Hepatocyte (in vitro differentiated cells): ENCODE results near the gene SPAG16. TPM values are rescaled to one million over a fixed set of nuclear protein-coding genes. Genes with fewer than 3 reads are reported as not detected.

Experiments used
- DNase-seq: peaks from one replicate; pipeline ENCODE4 v3.0.0-alpha.2; 2016; ENCODE audit warnings: low spot score
- H2AFZ ChIP-seq: fragments of 200-600 bp; sonication (generic); 2 replicates; pipeline ENCODE4 v1.6.0; 2016; ENCODE audit warnings: antibody characterized with exemption, mild to moderate bottlenecking
- H3K27ac ChIP-seq: fragments of 200-600 bp; sonication (generic); 2 replicates; pipeline ENCODE4 v1.5.1; 2016; ENCODE audit warnings: mild to moderate bottlenecking
- H3K27me3 ChIP-seq: fragments of 200-600 bp; sonication (generic); 2 replicates; pipeline ENCODE4 v1.6.1; 2016
- H3K36me3 ChIP-seq: fragments of 200-600 bp; sonication (generic); replicated peaks from 2 replicates; pipeline ENCODE4 v1.5.1; 2016; ENCODE audit warnings: low read depth; ENCODE audit not compliant: insufficient read depth
- H3K4me1 ChIP-seq: fragments of 200-600 bp; sonication (generic); 2 replicates; pipeline ENCODE4 v1.5.1; 2016; ENCODE audit warnings: mild to moderate bottlenecking, moderate library complexity; ENCODE audit not compliant: insufficient read depth
- H3K4me2 ChIP-seq: fragments of 200-600 bp; sonication (generic); 2 replicates; pipeline ENCODE4 v1.6.0; 2016
- H3K4me3 ChIP-seq: fragments of 200-600 bp; sonication (generic); 2 replicates; pipeline ENCODE4 v1.5.1; 2016; ENCODE audit warnings: mild to moderate bottlenecking
- H3K79me2 ChIP-seq: fragments of 200-600 bp; sonication (generic); 2 replicates; pipeline ENCODE4 v1.6.0; 2017; ENCODE audit warnings: mild to moderate bottlenecking
- H3K9me2 ChIP-seq: fragments of 200-600 bp; sonication (generic); replicated peaks from 2 replicates; pipeline ENCODE4 v1.6.0; 2017; ENCODE audit warnings: mild to moderate bottlenecking; ENCODE audit not compliant: insufficient read depth
- H3K9me3 ChIP-seq: fragments of 200-600 bp; sonication (generic); 2 replicates; pipeline ENCODE4 v1.5.1; 2016; ENCODE audit warnings: low read depth, mild to moderate bottlenecking
- H4K20me1 ChIP-seq: fragments of 200-600 bp; sonication (generic); 2 replicates; pipeline ENCODE4 v1.6.0; 2016; ENCODE audit warnings: mild to moderate bottlenecking; ENCODE audit not compliant: insufficient read depth, poor library complexity, severe bottlenecking
- EZH2 ChIP-seq: fragments of 200-600 bp; sonication (generic); IDR thresholded peaks from 2 replicates; pipeline ENCODE4 v1.6.1; 2016; ENCODE audit warnings: antibody characterized with exemption, mild to moderate bottlenecking, borderline replicate concordance
- EZH2phosphoT487 ChIP-seq: fragments of 200-600 bp; sonication (generic); IDR thresholded peaks from one replicate; pipeline ENCODE4 v1.6.1; 2018; ENCODE audit warnings: antibody characterized with exemption, mild to moderate bottlenecking, low read depth, moderate library complexity; ENCODE audit not compliant: unreplicated experiment, severe bottlenecking
- WGBS: methylation state at CpG from one replicate; pipeline ENCODE4 v1.1.6; 2016; ENCODE audit warnings: low lambda C conversion rate; ENCODE audit errors: missing lambda C conversion rate; 5-methylcytosine and 5-hydroxymethylcytosine counted together
- polyA plus RNA-seq: library from polyadenylated mRNA; unstranded; fragments of >200 nt; fragmentation: Nextera tagmentation; extraction: Ambion mirVana; gene quantifications from 2 replicates; pipeline ENCODE4 v1.2.1, GENCODE V29; 2016
- total RNA-seq: library from RNA; depleted of rRNA; stranded (reverse); fragments of >200 nt; gene quantifications from 2 replicates; pipeline ENCODE4 v1.2.3, GENCODE V29; 2014
- TF ChIP-seq, protein P1 (sequence below): fragments of 200-600 bp; sonication (generic); IDR thresholded peaks from 2 replicates; pipeline ENCODE4 v1.5.1; 2016; ENCODE audit warnings: antibody characterized with exemption, mild to moderate bottlenecking; ENCODE audit not compliant: poor library complexity

SPAG16 gene
- total and polyA plus RNA-seq, 2 experiments from 2014 or later, result 52.1 to 56.9 TPM

DNA sequence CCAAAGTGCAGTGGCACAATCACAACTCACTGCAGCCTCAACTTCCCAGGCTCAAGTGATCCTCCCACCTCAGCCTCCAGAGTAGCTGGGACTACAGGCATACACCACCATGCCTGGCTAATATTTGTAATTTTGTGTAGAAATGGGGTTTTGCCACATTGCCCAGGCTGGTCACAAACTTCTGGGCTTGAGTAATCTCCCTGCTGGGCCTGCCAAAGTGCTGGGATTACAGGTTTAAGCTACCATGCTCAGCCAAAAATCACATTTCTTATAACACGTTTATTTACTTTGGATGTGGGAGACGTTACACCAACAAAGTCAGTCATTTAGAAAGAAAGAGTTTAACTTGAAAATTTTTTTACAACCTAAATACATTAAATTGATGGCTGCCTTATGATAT lies 917.6 kb downstream of the SPAG16 start:
- Histone ChIP-seq H3K9me3 (no peaks in the 10 kb centered on the region), H3K4me1 (no peaks in the 10 kb centered on the region), H3K4me2 (no peak overlapping the region), H3K36me3 (no peaks in the 10 kb centered on the region), H3K27me3 (no peaks in the 10 kb centered on the region), H3K4me3 (no peak overlapping the region), H3K79me2 (no peaks in the 10 kb centered on the region), H3K27ac (no peak overlapping the region), H3K9me2 (no peaks in the 10 kb centered on the region), H2AFZ (no peak overlapping the region), H4K20me1 (no peaks in the 10 kb centered on the region)
- no peak for TF ChIP-seq EZH2phosphoT487
- 87% methylated on average over 2 of the region's 2 CpGs for WGBS
- DNase-seq, result no peak

DNA sequence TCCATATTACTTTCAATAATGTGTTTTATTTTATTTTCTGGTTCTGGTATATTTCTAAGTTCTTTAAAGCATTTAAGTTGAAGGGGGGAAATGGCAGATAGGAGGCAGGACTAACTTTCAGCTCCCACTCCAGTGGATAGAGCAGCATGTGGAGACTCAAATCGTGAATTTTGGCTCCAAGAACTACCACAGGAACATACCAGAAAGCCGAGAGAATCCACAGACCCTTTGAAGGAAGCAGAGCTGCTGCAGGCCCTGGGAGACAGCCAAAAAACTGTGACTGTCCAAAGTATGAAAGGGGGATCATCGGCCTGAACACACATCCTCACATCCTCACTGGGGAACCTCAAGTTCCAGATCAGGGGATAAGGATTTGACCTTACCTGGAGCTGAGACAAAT lies 919.0 kb downstream of the SPAG16 start:
- 51% methylated on average over 3 of the region's 3 CpGs for WGBS
- H3K9me3 ChIP-seq, result no peaks in the 10 kb centered on the region
- no peak for DNase-seq
- no peaks in the 10 kb centered on the region for H3K36me3 ChIP-seq
- H2AFZ ChIP-seq, result no peak overlapping the region
- H3K27me3 ChIP-seq, result no peaks in the 10 kb centered on the region
- no peaks in the 10 kb centered on the region for H4K20me1 ChIP-seq
- TF ChIP-seq EZH2 (no peak), EZH2phosphoT487 (no peak)
- TF ChIP-seq, protein P1, sequence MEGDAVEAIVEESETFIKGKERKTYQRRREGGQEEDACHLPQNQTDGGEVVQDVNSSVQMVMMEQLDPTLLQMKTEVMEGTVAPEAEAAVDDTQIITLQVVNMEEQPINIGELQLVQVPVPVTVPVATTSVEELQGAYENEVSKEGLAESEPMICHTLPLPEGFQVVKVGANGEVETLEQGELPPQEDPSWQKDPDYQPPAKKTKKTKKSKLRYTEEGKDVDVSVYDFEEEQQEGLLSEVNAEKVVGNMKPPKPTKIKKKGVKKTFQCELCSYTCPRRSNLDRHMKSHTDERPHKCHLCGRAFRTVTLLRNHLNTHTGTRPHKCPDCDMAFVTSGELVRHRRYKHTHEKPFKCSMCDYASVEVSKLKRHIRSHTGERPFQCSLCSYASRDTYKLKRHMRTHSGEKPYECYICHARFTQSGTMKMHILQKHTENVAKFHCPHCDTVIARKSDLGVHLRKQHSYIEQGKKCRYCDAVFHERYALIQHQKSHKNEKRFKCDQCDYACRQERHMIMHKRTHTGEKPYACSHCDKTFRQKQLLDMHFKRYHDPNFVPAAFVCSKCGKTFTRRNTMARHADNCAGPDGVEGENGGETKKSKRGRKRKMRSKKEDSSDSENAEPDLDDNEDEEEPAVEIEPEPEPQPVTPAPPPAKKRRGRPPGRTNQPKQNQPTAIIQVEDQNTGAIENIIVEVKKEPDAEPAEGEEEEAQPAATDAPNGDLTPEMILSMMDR, result no peak
- H3K4me2 ChIP-seq, result no peak overlapping the region
- H3K4me3 ChIP-seq, result no peak overlapping the region
- no peaks in the 10 kb centered on the region for H3K4me1 ChIP-seq
- no peaks in the 10 kb centered on the region for H3K79me2 ChIP-seq
- H3K27ac ChIP-seq, result no peak overlapping the region
- no peaks in the 10 kb centered on the region for H3K9me2 ChIP-seq

DNA sequence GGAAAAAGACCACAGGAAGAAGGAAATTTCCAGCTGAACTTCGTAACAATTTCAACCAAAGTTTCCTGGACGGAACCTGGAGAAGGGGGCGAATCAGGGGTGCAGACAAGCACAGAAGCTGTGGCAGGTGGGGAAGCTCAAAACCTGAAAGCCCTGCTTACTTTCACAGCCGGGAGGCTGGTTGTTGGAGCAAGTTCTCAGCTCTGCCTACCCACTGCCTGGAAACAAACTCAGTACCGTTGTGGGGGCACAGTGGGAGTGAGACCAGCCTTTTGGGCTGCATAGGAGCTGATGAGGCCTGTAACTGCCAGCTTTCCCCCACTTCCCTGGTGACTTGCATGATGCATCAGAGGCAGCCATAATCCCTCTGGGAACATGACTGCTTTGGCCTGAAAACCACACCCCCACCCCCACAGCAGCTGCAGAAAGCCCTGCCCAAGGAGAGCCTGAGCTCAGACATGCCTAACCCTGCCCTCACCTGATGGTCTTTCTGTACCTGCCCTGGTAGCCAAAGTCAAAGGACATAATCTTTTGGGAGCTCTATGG lies 919.6 kb downstream of the SPAG16 start:
- DNase-seq, result no peak
- no peaks in the 10 kb centered on the region for H3K4me1 ChIP-seq
- no peak overlapping the region for H3K4me3 ChIP-seq
- H3K79me2 ChIP-seq, result no peaks in the 10 kb centered on the region
- no peaks in the 10 kb centered on the region for H4K20me1 ChIP-seq
- H2AFZ ChIP-seq, result no peak overlapping the region
- no peaks in the 10 kb centered on the region for H3K9me3 ChIP-seq
- no peak overlapping the region for H3K27ac ChIP-seq
- TF ChIP-seq EZH2phosphoT487 (no peak), EZH2 (no peak)
- TF ChIP-seq, protein P1, result no peak
- no peaks in the 10 kb centered on the region for H3K27me3 ChIP-seq
- H3K4me2 ChIP-seq, result no peak overlapping the region
- H3K9me2 ChIP-seq, result no peaks in the 10 kb centered on the region
- H3K36me3 ChIP-seq, result no peaks in the 10 kb centered on the region
- WGBS, result 95% methylated on average over 5 of the region's 5 CpGs

DNA sequence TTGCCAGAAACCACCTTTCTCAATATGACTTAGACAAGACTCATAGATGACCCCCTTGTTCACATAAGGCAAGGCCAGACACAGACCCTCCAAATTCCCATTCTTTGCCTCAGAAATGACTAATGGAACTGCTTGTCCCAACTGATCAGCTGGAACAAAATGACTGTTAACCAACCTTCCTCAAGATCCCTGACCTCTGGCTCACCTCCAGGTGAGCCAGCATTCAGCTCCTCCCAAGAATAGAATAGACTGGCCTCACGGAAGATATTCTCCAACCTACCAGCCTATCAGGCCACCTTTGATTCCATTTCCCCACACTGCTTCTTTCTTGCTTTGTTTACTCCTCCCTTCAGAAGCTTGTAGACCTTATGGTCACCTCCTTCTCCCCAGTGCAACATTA lies 930.8 kb downstream of the SPAG16 start:
- no peak for TF ChIP-seq EZH2phosphoT487
- no peak for TF ChIP-seq EZH2
- TF ChIP-seq, protein P1, result no peak
- Histone ChIP-seq H3K79me2 (no peaks in the 10 kb centered on the region), H3K27me3 (no peaks in the 10 kb centered on the region), H3K4me2 (no peak overlapping the region), H3K9me3 (no peaks in the 10 kb centered on the region), H3K4me3 (no peak overlapping the region), H4K20me1 (no peaks in the 10 kb centered on the region), H3K9me2 (no peaks in the 10 kb centered on the region), H3K36me3 (no peaks in the 10 kb centered on the region), H3K27ac (no peak overlapping the region), H3K4me1 (no peaks in the 10 kb centered on the region), H2AFZ (no peak overlapping the region)
- DNase-seq, result no peak
- WGBS, result 94% methylated on average over 1 of the region's 1 CpG
